Central memory CD8-positive, alpha-beta T cell (primary cell): ENCODE measurements around the gene CUBN.

Experiments used
- ATAC-seq: fragments of 150-1000 bp; cut with Tn5 transposase; replicated peaks from 2 replicates; pipeline ENCODE4 v1.10.0; 2022; ENCODE audit warnings: mild to moderate bottlenecking, moderate FRiP score, moderate number of reproducible peaks; ENCODE audit not compliant: poor library complexity, severe bottlenecking; ENCODE audit errors: extremely low read depth
- DNase-seq, 2 donors: peaks; one replicate each; pipeline ENCODE4 v3.0.0; 2021; ENCODE audit warnings: low spot score in 2 of 2
- H3K27ac Mint-ChIP-seq: one replicate; pipeline ENCODE4 v1.8.0; 2022; ENCODE audit warnings: low read depth, mild to moderate bottlenecking, moderate library complexity, mixed read lengths
- H3K27me3 Mint-ChIP-seq: one replicate; pipeline ENCODE4 v1.8.0; 2022; ENCODE audit warnings: mixed read lengths
- H3K36me3 Mint-ChIP-seq: one replicate; pipeline ENCODE4 v1.8.0; 2022; ENCODE audit warnings: mild to moderate bottlenecking, moderate library complexity, mixed read lengths; ENCODE audit not compliant: insufficient read depth
- H3K4me1 Mint-ChIP-seq: one replicate; pipeline ENCODE4 v1.8.0; 2022; ENCODE audit warnings: mixed read lengths
- H3K4me3 Mint-ChIP-seq: one replicate; pipeline ENCODE4 v1.8.0; 2022; ENCODE audit warnings: mild to moderate bottlenecking, moderate library complexity, mixed read lengths
- H3K9me3 Mint-ChIP-seq: one replicate; pipeline ENCODE4 v1.8.0; 2022; ENCODE audit warnings: mixed read lengths

The CUBN gene

DNA sequence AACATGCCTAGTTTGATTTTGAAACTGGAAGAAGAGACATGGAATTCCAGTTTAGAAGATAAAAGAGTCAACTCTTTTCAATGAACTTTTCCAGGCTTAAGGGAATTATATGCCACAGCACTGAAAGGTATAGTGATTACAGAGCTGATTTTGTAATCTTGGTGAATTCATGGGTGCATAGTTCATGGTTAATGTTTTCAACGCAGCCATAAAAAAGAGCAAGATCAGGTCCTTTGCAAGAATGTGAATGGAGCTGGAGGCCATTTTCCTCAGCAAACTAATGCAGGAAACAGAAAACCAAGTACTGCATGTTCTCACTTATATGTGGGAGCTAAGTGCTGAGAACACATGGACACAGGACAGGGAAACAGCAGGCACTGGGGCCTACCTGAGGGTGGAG lies 94.2 kb downstream of the CUBN start:
- no peak overlapping the region for H3K27ac Mint-ChIP-seq
- no peak for ATAC-seq
- no peaks in the 10 kb centered on the region for H3K36me3 Mint-ChIP-seq
- DNase-seq, result no peak
- no peak overlapping the region for H3K4me3 Mint-ChIP-seq
- H3K9me3 Mint-ChIP-seq, result no peaks in the 10 kb centered on the region
- H3K27me3 Mint-ChIP-seq, result no peaks in the 10 kb centered on the region
- peaks cover 33% of the 10 kb centered on the region for H3K4me1 Mint-ChIP-seq

GRCh38 chr10:17033529-17034260 lies 95.9 kb downstream of the CUBN start:
- Mint-ChIP-seq H3K27me3 (no peaks in the 10 kb centered on the region), H3K9me3 (no peaks in the 10 kb centered on the region), H3K4me3 (no peak overlapping the region), H3K36me3 (peaks cover 7% of the 10 kb centered on the region), H3K27ac (peak overlapping the region; percentile 66), H3K4me1 (peaks cover 40% of the 10 kb centered on the region)
- DNase-seq (no peak), ATAC-seq (no peak)

GRCh38 chr10:17031637-17032635 lies 97.7 kb downstream of the CUBN start:
- Mint-ChIP-seq H3K9me3 (no peaks in the 10 kb centered on the region), H3K27me3 (no peaks in the 10 kb centered on the region), H3K36me3 (peaks cover 9% of the 10 kb centered on the region), H3K4me1 (peaks cover 39% of the 10 kb centered on the region), H3K27ac (no peak overlapping the region), H3K4me3 (no peak overlapping the region)
- DNase-seq, result no peak
- no peak for ATAC-seq

GRCh38 chr10:17029581-17030271 lies 99.9 kb downstream of the CUBN start:
- Mint-ChIP-seq H3K27me3 (no peaks in the 10 kb centered on the region), H3K9me3 (no peaks in the 10 kb centered on the region), H3K4me1 (peaks cover 50% of the 10 kb centered on the region), H3K27ac (peak overlapping the region; percentile 98), H3K4me3 (peak overlapping the region; percentile 71), H3K36me3 (peaks cover 19% of the 10 kb centered on the region)
- ATAC-seq (peak; percentile 67), DNase-seq (peak; percentile 37 to 60)

GRCh38 chr10:17029239-17029580 lies 100.4 kb downstream of the CUBN start:
- ATAC-seq (no peak), DNase-seq (no peak)
- peaks cover 19% of the 10 kb centered on the region for H3K36me3 Mint-ChIP-seq
- peak overlapping the region; percentile 71 for H3K4me3 Mint-ChIP-seq
- H3K9me3 Mint-ChIP-seq, result no peaks in the 10 kb centered on the region
- peaks cover 50% of the 10 kb centered on the region for H3K4me1 Mint-ChIP-seq
- H3K27me3 Mint-ChIP-seq, result no peaks in the 10 kb centered on the region
- H3K27ac Mint-ChIP-seq, result peak overlapping the region; percentile 98

- Mint-ChIP-seq H3K4me3 (peak overlapping the region; percentile 71), H3K4me1 (peaks cover 50% of the 10 kb centered on the region), H3K9me3 (no peaks in the 10 kb centered on the region), H3K27me3 (no peaks in the 10 kb centered on the region), H3K36me3 (peaks cover 19% of the 10 kb centered on the region), H3K27ac (peak overlapping the region; percentile 98)
- no peak for ATAC-seq
- DNase-seq, result no peak
These were observed 100.8 kb downstream of the CUBN start for GRCh38 chr10:17028798-17029197.

DNA sequence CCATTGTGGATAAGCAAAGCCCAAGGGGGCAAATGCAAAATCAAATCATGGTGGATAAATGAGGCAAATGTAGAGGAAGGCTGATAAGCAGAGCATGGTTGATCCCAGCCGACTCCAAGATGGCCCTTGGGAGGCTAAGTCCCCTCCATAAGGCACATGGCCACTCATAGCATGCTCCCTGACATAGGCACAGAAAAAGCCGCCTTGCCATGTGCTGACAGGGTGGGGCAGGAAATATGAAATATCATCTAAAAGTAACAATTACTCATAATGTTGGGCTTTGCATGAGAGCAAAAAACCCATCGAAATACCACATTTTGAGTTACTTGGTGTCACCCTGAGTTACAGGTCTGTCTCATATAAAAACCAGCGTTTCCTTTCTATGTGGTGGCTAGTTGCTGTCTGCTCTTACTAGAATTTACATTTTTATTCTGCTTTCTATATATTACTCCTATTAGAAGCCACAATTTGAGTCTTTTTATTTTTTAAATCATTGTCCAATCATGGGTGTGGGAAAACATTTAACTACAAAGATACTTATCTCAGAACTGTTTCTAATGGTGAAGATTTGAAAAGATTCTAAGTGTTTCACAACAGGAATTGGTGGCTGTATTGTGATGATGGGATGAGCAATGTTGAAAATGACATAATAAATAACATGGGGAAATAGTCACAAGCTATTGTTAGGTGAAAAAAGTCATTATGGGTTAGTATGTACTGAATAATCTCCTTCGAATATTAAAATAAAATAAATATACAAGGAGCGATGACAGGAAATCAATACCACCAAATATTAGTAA lies 102.7 kb downstream of the CUBN start:
- H3K36me3 Mint-ChIP-seq, result peaks cover 24% of the 10 kb centered on the region
- H3K27ac Mint-ChIP-seq, result peak overlapping the region; percentile 98
- peaks cover 43% of the 10 kb centered on the region for H3K4me1 Mint-ChIP-seq
- H3K4me3 Mint-ChIP-seq, result peak overlapping the region; percentile 47
- no peaks in the 10 kb centered on the region for H3K27me3 Mint-ChIP-seq
- DNase-seq (peak; percentile 33 to 66), ATAC-seq (peak; percentile 52)
- no peaks in the 10 kb centered on the region for H3K9me3 Mint-ChIP-seq

DNA sequence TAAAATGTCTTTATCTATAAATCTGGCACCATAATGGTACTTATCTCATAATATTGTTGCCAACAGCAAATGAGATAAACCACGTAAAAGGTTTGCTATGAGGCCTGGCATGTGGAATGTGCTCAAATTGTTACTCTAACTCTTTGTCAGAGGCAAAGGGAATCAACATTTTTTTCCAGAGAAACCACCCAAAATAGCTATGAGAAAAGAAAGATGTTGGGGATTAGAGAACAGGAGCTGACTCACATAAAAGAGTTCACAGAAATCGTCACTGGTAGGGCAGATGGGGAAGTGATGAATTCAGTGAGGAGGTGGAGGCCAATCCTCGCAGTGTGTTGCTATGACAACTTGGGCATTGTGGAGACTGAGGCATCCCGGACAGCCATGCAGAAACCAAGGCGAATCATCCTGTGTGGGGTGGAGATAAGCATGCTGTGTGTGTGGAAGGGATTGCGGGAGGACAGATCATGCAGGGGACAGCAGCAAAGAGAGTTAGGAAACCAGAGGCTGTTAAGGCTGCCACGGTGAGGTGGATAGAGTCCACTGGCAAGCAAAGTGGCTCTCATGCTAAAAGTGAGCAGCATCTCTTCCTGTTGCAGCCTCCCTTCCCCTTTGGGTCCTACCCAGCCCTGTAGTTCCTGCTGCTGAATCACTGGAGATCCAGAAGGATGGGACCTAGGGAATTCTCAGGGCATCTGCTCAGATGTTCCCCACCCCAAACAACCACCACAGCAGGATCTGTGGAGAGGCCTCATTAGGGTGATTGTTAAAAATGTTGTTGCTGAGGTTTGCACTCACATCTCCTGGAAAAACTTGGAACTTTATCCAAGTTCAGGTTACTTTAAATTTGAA lies 103.9 kb downstream of the CUBN start:
- Mint-ChIP-seq H3K4me3 (peak overlapping the region; percentile 61), H3K27ac (peak overlapping the region; percentile 98), H3K4me1 (peaks cover 39% of the 10 kb centered on the region), H3K9me3 (no peaks in the 10 kb centered on the region), H3K27me3 (no peaks in the 10 kb centered on the region), H3K36me3 (peaks cover 24% of the 10 kb centered on the region)
- DNase-seq (peak in 1 of 2 donors; percentile 37), ATAC-seq (no peak)

GRCh38 chr10:17024461-17024860 lies 105.2 kb downstream of the CUBN start:
- ATAC-seq (no peak), DNase-seq (no peak)
- Mint-ChIP-seq H3K36me3 (peaks cover 21% of the 10 kb centered on the region), H3K27me3 (no peaks in the 10 kb centered on the region), H3K4me1 (peaks cover 35% of the 10 kb centered on the region), H3K4me3 (no peak overlapping the region), H3K9me3 (no peaks in the 10 kb centered on the region), H3K27ac (peak overlapping the region; percentile 98)

DNA sequence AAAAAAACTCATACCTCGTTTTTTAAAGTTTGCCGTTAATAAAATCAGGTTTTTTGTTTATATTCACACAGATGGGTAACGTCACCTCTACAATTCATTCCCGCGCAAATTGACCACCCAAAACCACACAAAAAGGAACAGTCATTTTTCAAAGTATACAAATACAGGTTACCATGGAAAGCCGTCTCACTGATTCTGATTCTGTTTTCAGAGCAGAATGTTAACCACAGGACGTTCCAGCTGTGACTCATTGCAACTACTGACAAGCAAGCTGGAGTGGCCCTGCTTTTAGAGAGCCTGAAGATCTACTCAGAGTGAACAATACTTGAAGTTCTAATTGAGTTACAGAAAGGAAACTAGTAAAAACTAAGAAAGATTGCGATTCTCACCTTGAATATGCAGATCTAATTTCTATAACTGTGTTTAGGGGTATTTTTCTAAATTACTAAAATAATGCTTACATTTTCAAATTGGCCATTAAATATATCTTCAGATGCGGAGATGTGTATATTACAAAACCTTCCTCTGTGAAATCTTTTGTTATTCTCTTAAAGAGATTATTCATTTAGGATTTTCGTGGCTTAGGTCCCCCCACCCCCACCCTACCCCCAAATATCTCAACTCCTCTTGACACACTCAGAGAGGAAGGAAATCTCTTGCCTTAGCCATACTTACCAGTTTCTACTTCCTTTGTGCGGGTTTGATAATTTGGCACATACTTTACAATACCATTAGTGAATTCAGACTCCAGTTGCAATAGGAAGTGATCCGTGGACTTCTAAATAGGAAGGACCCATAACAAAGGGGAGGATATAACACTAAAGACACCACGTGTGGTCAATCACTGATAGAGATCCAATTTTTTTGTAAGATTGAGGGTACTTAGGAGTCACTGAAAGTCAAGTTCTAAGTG lies 106.0 kb downstream of the CUBN start:
- H3K27ac Mint-ChIP-seq, result peak overlapping the region; percentile 98
- DNase-seq (peak; percentile 30 to 82), ATAC-seq (peak; percentile 85)
- H3K9me3 Mint-ChIP-seq, result no peaks in the 10 kb centered on the region
- peaks cover 32% of the 10 kb centered on the region for H3K4me1 Mint-ChIP-seq
- peaks cover 17% of the 10 kb centered on the region for H3K36me3 Mint-ChIP-seq
- H3K27me3 Mint-ChIP-seq, result no peaks in the 10 kb centered on the region
- H3K4me3 Mint-ChIP-seq, result peak overlapping the region; percentile 67
